HG03342 (cell line): Measurements from ENCODE around the gene RGS11.
"Not testable (repeated sequence)": the region's sequence is repeated elsewhere in the genome, so short reads cannot be mapped to it uniquely, and the experiment has no call there.

ENCODE experiments used
- ATAC-seq: cut with Tn5 transposase; IDR thresholded peaks from one replicate; pipeline ENCODE4 v1.9.1; 2021; ENCODE audit warnings: mild to moderate bottlenecking, moderate library complexity; ENCODE audit not compliant: unreplicated experiment

Gene RGS11

GRCh38 chr16:234468-235305 is 41.1 kb downstream of the RGS11 start, which contains the start of gene FAM234A:
FAM234A (plus strand) TSS chr16:234821; CDS start chr16:254414, 19,593 bp downstream.
- ATAC-seq, result peak; percentile 77

GRCh38 chr16:230949-231348 is 44.8 kb downstream of the RGS11 start:
- no peak for ATAC-seq

GRCh38 chr16:230351-230750 is 45.4 kb downstream of the RGS11 start:
- ATAC-seq, result not testable (repeated sequence)

- no peak for ATAC-seq
Observed at GRCh38 chr16:229731-230281, 45.9 kb downstream of the RGS11 start.

- ATAC-seq, result peak; percentile 79
Observed at GRCh38 chr16:228852-229730, 46.7 kb downstream of the RGS11 start, which contains the start of gene LUC7L. LUC7L (minus strand) TSS chr16:229449; CDS start chr16:229339, 110 bp downstream.

- no peak for ATAC-seq
Observed at GRCh38 chr16:228151-228851, 47.4 kb downstream of the RGS11 start.

GRCh38 chr16:220021-220420 is 55.7 kb downstream of the RGS11 start:
- ATAC-seq, result no peak
